ENCODE results near the gene CCL18.
"Not testable (repeated sequence)": the region's sequence is repeated elsewhere in the genome, so short reads cannot be mapped to it uniquely, and the experiment has no call there.

CCL18 gene

GRCh38 chr17:36107660-36108059, 43.6 kb downstream of the CCL18 start:
- no peak overlapping the region for H3K9ac ChIP-seq (ENCODE audit: low read length)
- no peaks in the 10 kb centered on the region for H3K9me3 ChIP-seq (ENCODE audit: low read length)
- TF ChIP-seq EZH2 (IDR thresholded peaks at IDR 0.05; ENCODE audit: borderline replicate concordance, low read length), result no peak
- no peaks in the 10 kb centered on the region for H3K9me2 ChIP-seq (ENCODE audit: low read depth, low read length)
- H4K20me1 ChIP-seq (ENCODE audit: insufficient read depth, low read length), result no peaks in the 10 kb centered on the region
- H3K27me3 ChIP-seq (ENCODE audit: insufficient read depth, low read length), result no peaks in the 10 kb centered on the region; the same call in 1 of the 2 replicates
- no peak overlapping the region for H3K4me3 ChIP-seq (ENCODE audit: low read depth, low read length, poor library complexity, severe bottlenecking)
- H3K4me1 ChIP-seq (ENCODE audit: insufficient read depth, low read length, severe bottlenecking), result no peaks in the 10 kb centered on the region
- no peak overlapping the region for H2AFZ ChIP-seq (ENCODE audit: low read length)
- no peaks in the 10 kb centered on the region for H3K36me3 ChIP-seq (ENCODE audit: insufficient read depth, low read length)
- no peak overlapping the region for H3K27ac ChIP-seq (ENCODE audit: low read depth, low read length, poor library complexity, severe bottlenecking)
- H3F3A ChIP-seq (ENCODE audit: insufficient read depth, low read length), result no peaks in the 10 kb centered on the region
- no peak overlapping the region for H3K4me2 ChIP-seq (ENCODE audit: low read length)
- H3K79me2 ChIP-seq (ENCODE audit: insufficient read depth, low read length), result no peaks in the 10 kb centered on the region

GRCh38 chr17:36108265-36108664, 44.2 kb downstream of the CCL18 start:
- not testable (repeated sequence) for H3K36me3 ChIP-seq (ENCODE audit: insufficient read depth, low read length); H4K20me1 ChIP-seq (ENCODE audit: insufficient read depth, low read length); H2AFZ ChIP-seq (ENCODE audit: low read length); H3K9me3 ChIP-seq (ENCODE audit: low read length); H3K9ac ChIP-seq (ENCODE audit: low read length); H3K27ac ChIP-seq (ENCODE audit: low read depth, low read length, poor library complexity, severe bottlenecking); H3K27me3 ChIP-seq (ENCODE audit: insufficient read depth, low read length); H3K79me2 ChIP-seq (ENCODE audit: insufficient read depth, low read length); H3K4me1 ChIP-seq (ENCODE audit: insufficient read depth, low read length, severe bottlenecking); H3K4me3 ChIP-seq (ENCODE audit: low read depth, low read length, poor library complexity, severe bottlenecking); H3K9me2 ChIP-seq (ENCODE audit: low read depth, low read length); H3F3A ChIP-seq (ENCODE audit: insufficient read depth, low read length); H3K4me2 ChIP-seq (ENCODE audit: low read length)

DNA sequence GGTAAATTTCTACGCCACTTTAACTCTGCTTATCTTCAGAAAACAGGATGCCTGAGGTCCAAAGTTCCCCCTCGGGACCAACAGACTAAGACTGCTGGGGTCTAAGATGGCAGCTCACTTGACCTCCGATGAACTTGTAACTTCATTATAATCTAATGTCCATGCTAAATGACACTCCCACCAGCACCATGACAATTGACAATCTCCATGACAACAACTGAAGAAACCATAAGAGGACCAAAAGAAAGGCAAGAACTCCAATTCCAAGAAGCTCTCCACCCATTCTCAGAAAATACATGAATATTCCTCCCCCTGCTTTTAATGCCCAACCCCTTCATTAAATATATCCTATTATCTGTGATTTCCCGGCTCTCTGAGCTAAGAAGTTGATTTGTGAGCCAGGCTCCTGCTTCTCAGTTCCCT, 47.0 kb downstream of the CCL18 start:
- H4K20me1 ChIP-seq (ENCODE audit: insufficient read depth, low read length), result no peaks in the 10 kb centered on the region
- H3K36me3 ChIP-seq (ENCODE audit: insufficient read depth, low read length), result no peaks in the 10 kb centered on the region
- TF ChIP-seq CTCF (IDR thresholded peaks at IDR 0.05; ENCODE audit: low read length) (no peak), EZH2 (IDR thresholded peaks at IDR 0.05; ENCODE audit: borderline replicate concordance, low read length) (no peak)
- H3K4me2 ChIP-seq (ENCODE audit: low read length), result no peak overlapping the region
- H3K79me2 ChIP-seq (ENCODE audit: insufficient read depth, low read length), result no peaks in the 10 kb centered on the region
- H3K27me3 ChIP-seq (ENCODE audit: insufficient read depth, low read length), result peaks cover 2% of the 10 kb centered on the region; the same call in 1 of the 2 replicates
- H3K4me3 ChIP-seq (ENCODE audit: low read depth, low read length, poor library complexity, severe bottlenecking), result no peak overlapping the region
- H3K27ac ChIP-seq (ENCODE audit: low read depth, low read length, poor library complexity, severe bottlenecking), result no peak overlapping the region
- H3K9ac ChIP-seq (ENCODE audit: low read length), result no peak overlapping the region
- no peaks in the 10 kb centered on the region for H3K4me1 ChIP-seq (ENCODE audit: insufficient read depth, low read length, severe bottlenecking)
- no peaks in the 10 kb centered on the region for H3K9me2 ChIP-seq (ENCODE audit: low read depth, low read length)
- no peaks in the 10 kb centered on the region for H3K9me3 ChIP-seq (ENCODE audit: low read length)
- H2AFZ ChIP-seq (ENCODE audit: low read length), result no peak overlapping the region
- no peaks in the 10 kb centered on the region for H3F3A ChIP-seq (ENCODE audit: insufficient read depth, low read length)

DNA sequence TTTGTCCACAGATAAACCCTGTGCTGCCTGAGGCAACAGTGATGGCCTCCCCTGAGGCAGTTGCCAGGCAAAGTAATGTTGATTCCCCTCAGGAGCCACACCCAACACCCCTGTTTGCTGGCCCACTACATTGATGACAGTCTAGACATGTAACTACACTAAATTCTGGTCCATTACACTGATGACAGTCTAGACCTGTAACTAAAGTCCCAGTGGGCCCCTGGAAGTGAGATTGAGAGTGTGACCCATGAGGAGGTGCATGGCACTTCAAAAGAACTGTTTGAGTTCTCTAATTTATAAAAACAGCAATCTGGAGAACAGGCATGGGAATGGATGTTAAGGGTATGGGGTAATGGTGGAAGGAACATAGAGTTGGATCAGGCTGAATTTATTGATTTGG, 48.5 kb downstream of the CCL18 start:
- Histone ChIP-seq H3K79me2 (ENCODE audit: insufficient read depth, low read length) (no peaks in the 10 kb centered on the region), H2AFZ (ENCODE audit: low read length) (no peak overlapping the region), H3K9me3 (ENCODE audit: low read length) (no peaks in the 10 kb centered on the region), H3K9ac (ENCODE audit: low read length) (no peak overlapping the region), H3F3A (ENCODE audit: insufficient read depth, low read length) (no peaks in the 10 kb centered on the region), H4K20me1 (ENCODE audit: insufficient read depth, low read length) (no peaks in the 10 kb centered on the region), H3K9me2 (ENCODE audit: low read depth, low read length) (no peaks in the 10 kb centered on the region), H3K36me3 (ENCODE audit: insufficient read depth, low read length) (no peaks in the 10 kb centered on the region), H3K4me1 (ENCODE audit: insufficient read depth, low read length, severe bottlenecking) (no peaks in the 10 kb centered on the region), H3K4me3 (ENCODE audit: low read depth, low read length, poor library complexity, severe bottlenecking) (no peak overlapping the region), H3K27ac (ENCODE audit: low read depth, low read length, poor library complexity, severe bottlenecking) (no peak overlapping the region), H3K27me3 (ENCODE audit: insufficient read depth, low read length) (peaks cover 2% of the 10 kb centered on the region; the same call in 1 of the 2 replicates), H3K4me2 (ENCODE audit: low read length) (no peak overlapping the region)
- no peak for TF ChIP-seq EZH2 (IDR thresholded peaks at IDR 0.05; ENCODE audit: borderline replicate concordance, low read length)
- no peak for TF ChIP-seq CTCF (IDR thresholded peaks at IDR 0.05; ENCODE audit: low read length)

DNA sequence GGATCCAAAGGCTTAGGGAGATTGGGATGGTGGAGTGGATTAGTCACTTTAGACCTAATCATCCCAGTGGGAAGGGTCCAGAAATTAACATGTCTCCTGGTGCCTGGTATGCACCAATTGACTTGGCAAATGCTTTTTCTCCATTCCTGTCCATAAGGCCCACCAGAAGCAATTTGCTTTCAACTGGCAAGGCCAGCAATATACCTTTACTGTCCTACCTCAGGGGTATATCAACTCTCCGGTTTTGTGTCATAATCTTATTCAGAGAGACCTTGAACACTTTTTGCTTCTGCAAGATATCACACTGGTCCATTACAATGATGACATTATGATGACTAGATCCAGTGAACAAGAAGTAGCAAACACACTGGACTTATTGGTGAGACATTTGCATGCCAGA, 49.1 kb downstream of the CCL18 start:
- H3K27ac ChIP-seq (ENCODE audit: low read depth, low read length, poor library complexity, severe bottlenecking); H2AFZ ChIP-seq (ENCODE audit: low read length); H3K9me3 ChIP-seq (ENCODE audit: low read length); H3K9me2 ChIP-seq (ENCODE audit: low read depth, low read length); H3K79me2 ChIP-seq (ENCODE audit: insufficient read depth, low read length); H3K9ac ChIP-seq (ENCODE audit: low read length); H4K20me1 ChIP-seq (ENCODE audit: insufficient read depth, low read length); H3K36me3 ChIP-seq (ENCODE audit: insufficient read depth, low read length); H3F3A ChIP-seq (ENCODE audit: insufficient read depth, low read length); H3K27me3 ChIP-seq (ENCODE audit: insufficient read depth, low read length); H3K4me3 ChIP-seq (ENCODE audit: low read depth, low read length, poor library complexity, severe bottlenecking); H3K4me2 ChIP-seq (ENCODE audit: low read length); H3K4me1 ChIP-seq (ENCODE audit: insufficient read depth, low read length, severe bottlenecking): not testable (repeated sequence)

GRCh38 chr17:36114971-36115648, 51.0 kb downstream of the CCL18 start:
- not testable (repeated sequence) for H3K4me3 ChIP-seq (ENCODE audit: low read depth, low read length, poor library complexity, severe bottlenecking); H4K20me1 ChIP-seq (ENCODE audit: insufficient read depth, low read length); H3K27ac ChIP-seq (ENCODE audit: low read depth, low read length, poor library complexity, severe bottlenecking); H3K9me2 ChIP-seq (ENCODE audit: low read depth, low read length); H3K36me3 ChIP-seq (ENCODE audit: insufficient read depth, low read length); H3K9ac ChIP-seq (ENCODE audit: low read length); H3K9me3 ChIP-seq (ENCODE audit: low read length); H3K27me3 ChIP-seq (ENCODE audit: insufficient read depth, low read length); H2AFZ ChIP-seq (ENCODE audit: low read length); H3F3A ChIP-seq (ENCODE audit: insufficient read depth, low read length); H3K4me2 ChIP-seq (ENCODE audit: low read length); H3K4me1 ChIP-seq (ENCODE audit: insufficient read depth, low read length, severe bottlenecking); H3K79me2 ChIP-seq (ENCODE audit: insufficient read depth, low read length)
